ENCODE measurements around the gene KIF13A. TPM values are rescaled to one million over a fixed set of nuclear protein-coding genes. Genes with fewer than 3 reads are reported as not detected.
"Not testable (repeated sequence)": the region's sequence is repeated elsewhere in the genome, so short reads cannot be mapped to it uniquely, and the experiment has no call there.

KIF13A gene
- total RNA-seq, 1 donor from 2014 or later = 28.9 TPM

- no peaks in the 10 kb centered on the region for H3K27me3 ChIP-seq
- TF ChIP-seq CTCF (IDR thresholded peaks at IDR 0.05) = no peak
- intact Hi-C loops (cut with DNase I) = no loop called here
- no peaks in the 10 kb centered on the region for H3K9me3 ChIP-seq
- H3K4me1 ChIP-seq = no peaks in the 10 kb centered on the region
- DNase-seq (ENCODE audit: low spot score in 2 of 2) = no peak
- peaks cover 31 to 48% of the 10 kb centered on the region in 2 donors for H3K36me3 ChIP-seq
- H3K4me3 ChIP-seq = no peak overlapping the region
- H3K27ac ChIP-seq = no peak overlapping the region
Observed at GRCh38 chr6:17813542-17813941, 173.9 kb downstream of the KIF13A start.

GRCh38 chr6:17812311-17812710 is 175.1 kb downstream of the KIF13A start:
- no peak for DNase-seq (ENCODE audit: low spot score in 2 of 2)

GRCh38 chr6:17808609-17809008 is 178.8 kb downstream of the KIF13A start:
- Histone ChIP-seq H3K36me3 (peaks cover 31 to 49% of the 10 kb centered on the region in 2 donors), H3K4me1 (no peaks in the 10 kb centered on the region), H3K27me3 (no peaks in the 10 kb centered on the region), H3K9me3 (no peaks in the 10 kb centered on the region), H3K4me3 (no peak overlapping the region), H3K27ac (no peak overlapping the region)
- intact Hi-C loops (cut with DNase I) = no loop called here
- no peak for DNase-seq (ENCODE audit: low spot score in 2 of 2)
- TF ChIP-seq CTCF (IDR thresholded peaks at IDR 0.05) = no peak

More at GRCh38 chr6:17812311-17812710, 175.1 kb downstream of the KIF13A start:
- Histone ChIP-seq H3K9me3 (no peaks in the 10 kb centered on the region), H3K27ac (no peak overlapping the region), H3K4me1 (no peaks in the 10 kb centered on the region), H3K36me3 (peaks cover 35 to 52% of the 10 kb centered on the region in 2 donors), H3K4me3 (no peak overlapping the region), H3K27me3 (no peaks in the 10 kb centered on the region)
- intact Hi-C loops (cut with DNase I) = no loop called here
- no peak for TF ChIP-seq CTCF (IDR thresholded peaks at IDR 0.05)

- intact Hi-C loops (cut with DNase I); H3K4me1 ChIP-seq; DNase-seq (ENCODE audit: low spot score in 2 of 2); H3K27me3 ChIP-seq; H3K4me3 ChIP-seq; H3K27ac ChIP-seq; H3K9me3 ChIP-seq: not testable (repeated sequence)
- peaks cover 35 to 50% of the 10 kb centered on the region in 2 donors for H3K36me3 ChIP-seq
Observed at GRCh38 chr6:17807431-17807830, 180.0 kb downstream of the KIF13A start.

- Histone ChIP-seq H3K4me1 (no peaks in the 10 kb centered on the region), H3K9me3 (no peaks in the 10 kb centered on the region), H3K27ac (no peak overlapping the region)
Observed at GRCh38 chr6:17803409-17803808, 184.0 kb downstream of the KIF13A start.

More at GRCh38 chr6:17803409-17803808, 184.0 kb downstream of the KIF13A start:
- DNase-seq (ENCODE audit: low spot score in 2 of 2) = no peak
- Histone ChIP-seq H3K27me3 (no peaks in the 10 kb centered on the region), H3K4me3 (no peak overlapping the region), H3K36me3 (peaks cover 58 to 73% of the 10 kb centered on the region in 2 donors)
- intact Hi-C loops (cut with DNase I) = no loop called here
- no peak for TF ChIP-seq CTCF (IDR thresholded peaks at IDR 0.05)
